SIG-M5 treated with dmso at 0.1 percent for 504 hours (cell line): ENCODE measurements around the gene SENP8.

ENCODE experiments used
- DNase-seq: peaks from one replicate; lab custom pipeline; 2025; ENCODE audit not compliant: unreplicated experiment; lab: John Stamatoyannopoulos, UW

SENP8 gene

DNA sequence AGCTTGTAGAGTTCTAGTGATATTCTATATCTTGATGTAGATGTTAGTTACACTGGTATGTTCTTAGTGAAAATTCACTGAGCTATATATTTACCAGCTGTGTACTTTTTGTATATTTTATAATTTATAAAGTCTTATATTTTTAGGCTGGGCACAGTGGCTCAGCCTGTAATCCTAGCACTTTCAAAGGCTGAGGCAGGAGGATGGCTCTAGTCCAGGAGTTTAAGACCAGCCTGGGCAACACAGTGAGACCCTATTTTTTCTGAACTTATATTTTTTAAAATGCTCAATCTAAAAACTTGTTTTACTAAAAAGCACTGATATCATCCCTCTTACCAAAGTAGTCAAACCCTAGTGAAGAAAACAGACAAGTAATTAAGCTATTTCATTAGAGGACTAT lies 5.4 kb upstream of the SENP8 start:
- DNase-seq: no peak

DNA sequence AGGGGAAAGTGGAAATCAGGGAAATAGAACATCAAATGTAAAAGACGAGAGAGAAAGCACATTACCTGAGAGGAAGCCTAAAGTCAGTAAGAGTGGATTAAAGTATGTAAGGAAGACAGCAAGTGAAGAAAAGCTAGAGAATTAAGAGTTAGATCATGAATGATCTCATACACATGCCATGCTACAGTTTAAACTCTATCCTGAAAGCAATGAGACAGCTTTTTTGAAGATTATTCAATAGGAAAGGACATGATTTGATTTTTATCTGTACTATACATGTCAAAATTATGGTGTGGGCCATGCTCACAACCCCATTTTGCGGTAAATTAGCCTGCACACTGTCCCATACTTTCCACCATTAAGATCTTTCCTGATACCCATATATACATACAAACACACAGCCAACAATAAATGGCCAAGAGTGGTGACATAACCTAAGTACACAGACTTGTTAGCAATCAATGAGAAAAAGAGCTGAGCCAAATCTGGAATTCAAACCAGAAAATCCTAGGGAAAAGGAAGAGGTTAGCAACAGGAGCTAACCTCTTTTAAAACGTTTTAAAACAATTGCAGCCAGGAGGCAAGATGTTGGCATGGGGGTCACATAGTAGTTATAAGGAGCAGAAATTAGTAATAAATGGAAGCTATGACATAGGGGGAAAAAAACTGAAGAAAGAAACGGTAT lies 4.7 kb upstream of the SENP8 start:
- DNase-seq: no peak

GRCh38 chr15:72116731-72117485 lies 1.3 kb upstream of the SENP8 start:
- DNase-seq: no peak

DNA sequence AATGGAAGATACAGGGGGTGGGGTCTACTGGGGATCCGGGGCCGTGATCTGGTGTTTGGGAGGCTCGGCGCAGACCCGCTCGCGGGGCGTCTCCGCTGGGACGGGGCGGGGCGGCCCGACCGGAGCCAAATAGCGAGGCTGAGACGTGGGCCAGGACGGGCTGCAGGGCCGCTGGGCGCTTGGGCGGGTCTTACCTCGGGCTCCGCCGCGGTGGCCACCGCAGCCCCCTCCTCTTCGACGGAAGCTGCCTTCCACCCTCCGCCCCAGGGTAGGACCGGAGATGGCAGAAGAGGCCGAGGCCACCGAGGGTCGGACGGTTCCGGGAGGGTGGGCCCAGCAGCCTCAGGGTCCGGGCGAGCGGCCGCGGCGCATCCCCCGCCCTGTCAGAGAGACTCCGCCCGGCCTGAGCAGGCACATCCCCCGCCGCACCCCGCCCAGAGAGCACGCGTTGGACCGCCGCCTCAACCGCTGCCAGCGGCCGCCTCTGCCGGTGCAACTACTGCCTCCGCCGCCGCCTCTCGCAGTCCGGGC lies 652 bp upstream of the SENP8 start:
- peak; percentile 85 for DNase-seq

DNA sequence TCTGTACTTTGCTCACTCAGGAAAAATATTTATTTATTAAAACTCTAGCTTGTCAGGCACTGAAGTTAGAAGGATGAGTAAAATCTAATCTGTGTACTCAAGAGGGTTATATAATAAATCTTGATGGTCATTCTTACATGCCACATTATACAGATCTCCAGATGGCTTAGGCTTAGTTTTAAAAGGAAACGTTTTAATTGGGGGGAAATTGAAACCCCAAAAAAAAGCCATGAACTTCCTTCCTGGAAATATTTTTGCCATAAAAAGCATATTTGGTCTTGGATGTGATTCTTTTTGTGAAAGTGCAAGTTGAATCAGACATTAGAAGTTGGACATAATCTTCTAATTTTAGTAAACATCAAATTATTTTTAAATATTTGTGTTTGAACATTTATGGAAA lies 6.0 kb downstream of the SENP8 start:
- DNase-seq: no peak

DNA sequence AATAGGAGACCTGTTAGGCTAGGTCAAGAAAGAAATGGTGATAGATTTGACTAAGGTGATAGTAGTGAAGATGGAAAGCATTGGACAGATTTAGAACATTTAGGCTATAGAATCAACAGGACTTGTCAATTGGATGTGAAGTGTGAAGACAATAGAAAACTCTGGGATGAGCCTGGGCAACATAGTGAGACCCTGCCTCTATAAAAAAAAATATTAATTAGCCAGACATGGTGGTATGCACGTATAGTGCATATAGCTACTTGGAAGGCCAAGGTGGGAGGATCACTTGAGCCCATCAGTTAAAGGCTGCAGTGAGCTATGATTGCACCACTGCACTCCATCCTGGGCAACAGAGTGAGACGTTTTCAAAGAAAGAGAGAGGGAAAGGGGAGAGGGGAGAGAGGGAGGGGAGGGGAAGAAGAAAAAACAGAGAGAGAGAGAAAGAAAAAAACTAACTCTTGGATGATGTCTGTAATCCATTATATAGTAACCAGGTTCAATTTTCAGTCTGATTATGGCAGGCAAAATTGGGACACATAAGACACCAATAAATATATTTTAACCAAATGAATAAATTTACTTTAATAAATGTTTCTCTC lies 9.6 kb downstream of the SENP8 start:
- DNase-seq: no peak

DNA sequence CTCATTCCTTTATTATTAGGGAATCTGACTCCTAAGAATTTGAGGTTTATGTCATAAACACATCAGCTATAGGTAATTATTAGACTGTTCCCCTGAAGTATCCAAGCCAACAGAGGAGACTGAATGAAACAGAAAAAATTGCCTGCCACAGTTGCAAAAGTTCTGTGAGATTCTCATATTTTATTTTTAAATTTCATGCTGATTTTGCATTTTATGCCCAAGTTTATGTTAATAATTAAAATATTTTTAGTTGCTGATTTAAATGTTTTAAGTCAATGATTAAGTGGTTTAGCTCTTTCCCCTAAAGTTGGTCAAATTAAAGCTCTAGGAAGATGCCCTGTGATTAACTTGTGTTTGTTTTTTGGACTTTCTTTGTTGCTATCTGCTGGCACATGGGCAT lies 10.2 kb downstream of the SENP8 start:
- DNase-seq: no peak

DNA sequence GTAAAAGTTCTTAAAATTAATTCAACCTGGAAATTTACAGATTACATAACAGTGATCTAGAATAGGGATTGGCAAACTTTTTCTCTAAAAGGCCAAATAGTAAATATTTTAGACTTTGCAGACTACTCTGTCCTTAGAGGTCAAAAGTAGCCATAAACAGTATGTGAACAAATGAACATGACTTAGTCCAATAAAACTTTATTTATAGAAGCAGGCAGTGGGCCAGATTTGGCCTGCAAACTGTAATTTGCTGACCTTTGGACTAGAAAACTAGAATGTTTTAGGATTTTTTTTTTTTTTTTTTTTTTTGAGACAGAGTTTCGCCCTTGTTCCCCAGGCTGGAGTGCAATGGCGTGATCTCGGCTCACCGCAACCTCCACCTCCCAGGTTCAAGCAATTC lies 12.1 kb downstream of the SENP8 start:
- DNase-seq: no peak

DNA sequence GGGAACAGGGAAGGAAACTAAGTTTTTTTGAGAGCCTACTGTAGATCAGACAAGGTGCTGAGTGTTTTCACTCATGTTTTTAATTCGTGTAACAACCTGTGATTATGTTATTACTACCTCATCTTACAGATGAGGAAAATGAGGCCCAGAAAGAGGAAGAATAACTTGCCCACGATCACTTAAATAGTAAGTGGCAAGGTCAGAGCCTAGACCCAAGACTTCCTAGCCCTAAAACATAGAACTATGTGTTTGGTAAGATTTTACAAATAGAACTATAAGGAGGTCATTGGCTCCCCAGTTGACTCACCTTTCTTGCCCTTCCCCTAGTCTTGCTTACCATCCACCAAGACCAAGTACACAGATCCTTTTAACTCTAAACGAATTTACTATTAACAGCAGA lies 13.7 kb downstream of the SENP8 start:
- DNase-seq: no peak

DNA sequence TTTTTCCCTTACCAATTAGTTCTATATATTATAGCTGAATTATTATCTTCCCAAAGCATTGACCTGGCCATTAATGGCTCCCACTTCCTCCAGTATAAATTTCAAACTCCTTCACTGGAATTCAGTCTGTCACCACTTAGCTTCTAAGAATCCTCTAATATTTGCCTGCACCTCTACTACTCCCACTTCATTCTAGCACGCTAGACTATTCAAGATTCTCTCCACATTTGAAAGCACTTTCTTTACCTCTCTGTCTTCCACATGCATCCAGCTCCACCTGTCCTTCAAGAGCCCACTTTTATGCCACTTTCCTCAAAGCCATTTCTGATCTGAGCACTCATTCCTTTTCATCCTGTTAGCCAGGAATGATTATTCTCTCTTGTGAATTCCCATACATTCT lies 15.0 kb downstream of the SENP8 start:
- no peak for DNase-seq

DNA sequence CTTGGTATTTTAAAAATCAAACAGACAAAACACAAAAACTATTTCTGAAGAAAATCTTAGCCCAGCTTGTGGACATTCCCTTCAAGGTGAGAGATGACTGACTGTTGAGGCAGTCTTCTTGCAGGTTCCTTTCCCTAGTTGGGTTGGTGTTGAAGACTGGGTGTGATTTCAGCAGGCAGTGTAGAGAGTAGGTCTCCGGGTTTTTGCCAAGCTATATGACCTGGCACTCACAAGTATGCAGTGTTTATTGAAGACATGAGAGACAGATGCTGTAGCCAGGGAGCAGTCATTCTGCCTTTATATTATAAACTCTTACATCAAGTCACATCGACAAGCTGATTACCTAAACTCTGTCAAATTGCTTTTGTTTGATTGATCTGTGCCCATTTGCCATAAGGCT lies 17.5 kb downstream of the SENP8 start:
- no peak for DNase-seq

- DNase-seq: no peak
Observed at GRCh38 chr15:72136170-72137051, 18.2 kb downstream of the SENP8 start.

DNA sequence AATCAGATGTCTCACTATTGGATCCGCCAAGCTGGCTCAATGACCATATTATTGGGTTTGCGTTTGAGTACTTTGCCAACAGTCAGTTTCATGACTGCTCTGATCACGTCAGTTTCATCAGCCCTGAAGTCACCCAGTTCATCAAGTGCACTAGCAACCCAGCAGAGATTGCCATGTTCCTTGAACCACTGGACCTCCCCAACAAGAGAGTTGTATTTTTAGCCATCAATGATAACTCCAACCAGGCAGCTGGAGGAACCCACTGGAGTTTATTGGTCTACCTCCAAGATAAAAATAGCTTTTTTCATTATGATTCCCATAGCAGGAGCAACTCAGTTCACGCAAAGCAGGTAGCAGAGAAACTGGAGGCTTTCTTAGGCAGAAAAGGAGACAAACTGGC lies 21.5 kb downstream of the SENP8 start:
- DNase-seq: no peak

DNA sequence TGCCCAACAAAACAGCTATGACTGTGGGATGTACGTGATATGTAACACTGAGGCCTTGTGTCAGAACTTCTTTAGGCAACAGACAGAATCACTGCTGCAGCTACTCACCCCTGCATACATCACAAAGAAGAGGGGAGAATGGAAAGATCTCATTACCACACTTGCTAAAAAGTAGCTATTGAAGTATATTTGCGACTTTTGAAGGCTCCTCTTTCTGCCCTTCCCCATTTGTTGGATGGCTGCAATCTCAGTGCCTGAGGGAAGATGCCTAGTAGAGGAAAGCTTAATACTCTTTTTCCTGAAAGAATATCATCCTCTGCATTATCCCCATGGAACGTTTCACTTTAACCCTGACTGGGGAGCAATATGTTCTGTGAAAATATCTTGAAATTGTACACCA lies 21.9 kb downstream of the SENP8 start:
- DNase-seq: no peak

GRCh38 chr15:72141171-72142084 lies 23.2 kb downstream of the SENP8 start:
- peak; percentile 8 for DNase-seq

- DNase-seq: no peak
Observed at GRCh38 chr15:72146221-72146620, 28.0 kb downstream of the SENP8 start.

- DNase-seq: no peak
Observed at GRCh38 chr15:72146934-72147333, 28.7 kb downstream of the SENP8 start.

DNA sequence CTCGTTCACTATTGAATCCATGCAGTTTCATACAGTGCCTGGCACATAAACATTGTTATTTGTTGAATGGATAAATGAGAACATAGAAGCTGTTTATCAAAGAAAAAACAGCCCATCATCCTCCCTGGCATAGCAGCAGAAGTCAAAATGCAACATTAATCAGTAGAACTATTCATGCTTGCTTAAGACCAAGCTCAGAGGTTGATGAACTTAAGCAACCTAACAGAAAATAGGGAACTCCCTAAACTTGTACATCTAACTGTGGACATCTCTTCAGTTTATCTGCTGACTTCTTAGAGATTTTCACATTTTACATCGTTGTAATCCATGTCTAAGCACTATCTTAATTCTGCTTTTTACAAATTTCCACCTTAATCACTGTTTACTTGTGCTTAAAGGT lies 29.2 kb downstream of the SENP8 start:
- peak; percentile 25 for DNase-seq

- DNase-seq: no peak
Observed at GRCh38 chr15:72153269-72154000, 35.2 kb downstream of the SENP8 start.
